22Rv1 (cell line): ENCODE data around the gene SIRT7.

Experiments
- H3K27ac ChIP-seq: fragments of 450-650 bp; 2 replicates; pipeline ENCODE4 v1.5.1; 2017
- CTCF ChIP-seq: fragments of 450-650 bp; IDR thresholded peaks from 2 replicates; pipeline ENCODE4 v1.5.1; 2017; ENCODE audit warnings: mild to moderate bottlenecking
- ZFX ChIP-seq: fragments of 450-650 bp; IDR thresholded peaks from 2 replicates; pipeline ENCODE4 v1.6.1; 2017; ENCODE audit warnings: antibody characterized with exemption, borderline replicate concordance

The SIRT7 gene

GRCh38 chr17:81927653-81928543, 9.9 kb upstream of the SIRT7 start, which contains the start of gene MAFG:
TSS of gene MAFG (minus strand) at chr17:81927735. CDS start at chr17:81923185, 4,550 bp downstream.
- peak; percentile 70 for TF ChIP-seq CTCF
- no peak for TF ChIP-seq ZFX

GRCh38 chr17:81927152-81927652, 9.2 kb upstream of the SIRT7 start:
- TF ChIP-seq CTCF (no peak), ZFX (no peak)
- H3K27ac ChIP-seq = peak overlapping the region; percentile 85

More at GRCh38 chr17:81927653-81928543, 9.9 kb upstream of the SIRT7 start, which contains the start of gene MAFG:
- H3K27ac ChIP-seq = peak within 1 kb of the TSS; percentile 85

GRCh38 chr17:81926451-81927151, 8.6 kb upstream of the SIRT7 start:
- H3K27ac ChIP-seq = peak overlapping the region; percentile 85
- TF ChIP-seq CTCF (no peak), ZFX (no peak)

GRCh38 chr17:81925860-81926450, 8.0 kb upstream of the SIRT7 start:
- H3K27ac ChIP-seq = peak overlapping the region; percentile 85
- no peak for TF ChIP-seq CTCF
- no peak for TF ChIP-seq ZFX

- TF ChIP-seq ZFX = no peak
- no peak for TF ChIP-seq CTCF
Measured at GRCh38 chr17:81924557-81925532, 6.9 kb upstream of the SIRT7 start.

GRCh38 chr17:81923302-81924260, 5.6 kb upstream of the SIRT7 start:
- TF ChIP-seq CTCF (no peak), ZFX (no peak)
- H3K27ac ChIP-seq = no peak overlapping the region

More at GRCh38 chr17:81924557-81925532, 6.9 kb upstream of the SIRT7 start:
- no peak overlapping the region for H3K27ac ChIP-seq
